ENCODE data around the gene SCYGR6.
"Not testable (repeated sequence)": the region's sequence is repeated elsewhere in the genome, so short reads cannot be mapped to it uniquely, and the experiment has no call there.

Gene SCYGR6

GRCh38 chr2:227724394-227725039 is at the start of gene SCYGR6:
SCYGR6 (minus strand) TSS chr2:227724757; CDS start chr2:227724757, 0 bp downstream.
- DNase-seq = no peak

GRCh38 chr2:227774011-227774624 is 49.6 kb upstream of the SCYGR6 start:
- peak; percentile 35 for DNase-seq

- DNase-seq = no peak
These were observed 48.4 kb upstream of the SCYGR6 start for GRCh38 chr2:227772932-227773331.

- no peak for DNase-seq
These were observed 47.7 kb upstream of the SCYGR6 start for GRCh38 chr2:227772197-227772661.

GRCh38 chr2:227767830-227768229 is 43.3 kb upstream of the SCYGR6 start:
- DNase-seq = no peak

GRCh38 chr2:227766373-227766883 is 41.9 kb upstream of the SCYGR6 start:
- peak; percentile 57 for DNase-seq

- no peak for DNase-seq
These were observed 41.3 kb upstream of the SCYGR6 start for GRCh38 chr2:227765788-227766372.

- no peak for DNase-seq
These were observed 37.4 kb upstream of the SCYGR6 start for GRCh38 chr2:227761740-227762476.

GRCh38 chr2:227759411-227760118 is 35.0 kb upstream of the SCYGR6 start:
- no peak for DNase-seq

- DNase-seq = not testable (repeated sequence)
These were observed 31.7 kb upstream of the SCYGR6 start for GRCh38 chr2:227756261-227756660.

- DNase-seq = no peak
These were observed 23.5 kb upstream of the SCYGR6 start for GRCh38 chr2:227748079-227748478.

- no peak for DNase-seq
These were observed 21.0 kb upstream of the SCYGR6 start, which contains the start of gene SCYGR8 for GRCh38 chr2:227745594-227745993. SCYGR8 (plus strand) TSS chr2:227745894; CDS start chr2:227745894, 0 bp downstream.

GRCh38 chr2:227740705-227741104 is 16.1 kb upstream of the SCYGR6 start:
- not testable (repeated sequence) for DNase-seq

- DNase-seq = no peak
These were observed 14.8 kb upstream of the SCYGR6 start for GRCh38 chr2:227739351-227739750.

GRCh38 chr2:227728035-227728434 is 3.5 kb upstream of the SCYGR6 start, which contains the start of gene SCYGR7:
SCYGR7 (plus strand) TSS chr2:227728335; CDS start chr2:227728335, 0 bp downstream.
- DNase-seq = no peak

GRCh38 chr2:227722821-227723220 is 1.7 kb downstream of the SCYGR6 start:
- DNase-seq = not testable (repeated sequence)

GRCh38 chr2:227720680-227721079 is 3.9 kb downstream of the SCYGR6 start:
- DNase-seq = no peak

- DNase-seq = no peak
These were observed 4.9 kb downstream of the SCYGR6 start for GRCh38 chr2:227719641-227720040.

GRCh38 chr2:227717687-227718567 is 6.6 kb downstream of the SCYGR6 start, which contains the start of gene SLC19A3:
SLC19A3 (minus strand) TSS chr2:227718028; CDS start chr2:227702318, 15,710 bp downstream.
- no peak for DNase-seq

- DNase-seq = no peak
These were observed 8.1 kb downstream of the SCYGR6 start for GRCh38 chr2:227716501-227716900.

- no peak for DNase-seq
These were observed 11.3 kb downstream of the SCYGR6 start for GRCh38 chr2:227713291-227713690.

Measured in CD4-positive, alpha-beta T cell treated with Interleukin-17A for 1 hour (primary cell).